Loucy (cell line): ENCODE measurements around the gene E2F7.

Experiments used
- H2AFZ ChIP-seq: fragments of 200-600 bp; sonication (generic); 2 replicates; pipeline ENCODE4 v1.6.0; 2016; ENCODE audit warnings: antibody characterized with exemption, mild to moderate bottlenecking, low read length, moderate library complexity
- H3F3A ChIP-seq: fragments of 200-600 bp; 2 replicates; pipeline ENCODE4 v1.6.0; 2016; ENCODE audit warnings: antibody characterized with exemption, low read depth, mild to moderate bottlenecking
- H3K27me3 ChIP-seq: fragments of 200-600 bp; sonication (generic); 2 replicates; pipeline ENCODE4 v1.6.1; 2014; ENCODE audit warnings: low read length, mild to moderate bottlenecking; ENCODE audit not compliant: insufficient read depth, poor library complexity, severe bottlenecking
- H3K36me3 ChIP-seq: fragments of 200-600 bp; sonication (generic); 2 replicates; pipeline ENCODE4 v1.6.1; 2016; ENCODE audit warnings: low read length; ENCODE audit not compliant: insufficient read depth
- H3K4me1 ChIP-seq: fragments of 200-600 bp; sonication (generic); 2 replicates; pipeline ENCODE4 v1.5.1; 2014; ENCODE audit warnings: low read length, mild to moderate bottlenecking; ENCODE audit not compliant: insufficient read depth, poor library complexity, severe bottlenecking
- H3K4me2 ChIP-seq: fragments of 200-600 bp; sonication (generic); 2 replicates; pipeline ENCODE4 v1.6.0; 2014; ENCODE audit warnings: antibody characterized with exemption, low read length, low read depth, mild to moderate bottlenecking; ENCODE audit not compliant: poor library complexity, severe bottlenecking
- H3K4me3 ChIP-seq: fragments of 200-600 bp; sonication (generic); 2 replicates; pipeline ENCODE4 v1.5.1; 2014; ENCODE audit warnings: low read length, mild to moderate bottlenecking, mixed read lengths; ENCODE audit not compliant: poor library complexity, severe bottlenecking
- H3K79me2 ChIP-seq: fragments of 200-600 bp; sonication (generic); 2 replicates; pipeline ENCODE4 v1.6.1; 2014; ENCODE audit warnings: low read length; ENCODE audit not compliant: insufficient read depth
- H3K9ac ChIP-seq: fragments of 200-600 bp; sonication (generic); 2 replicates; pipeline ENCODE4 v1.6.0; 2014; ENCODE audit warnings: mild to moderate bottlenecking, low read depth, low read length, moderate library complexity; ENCODE audit not compliant: poor library complexity, severe bottlenecking
- H3K9me2 ChIP-seq: fragments of 200-600 bp; sonication (generic); replicated peaks from 2 replicates; pipeline ENCODE4 v1.6.1; 2016; ENCODE audit warnings: low read depth, low read length, mixed read lengths
- H3K9me3 ChIP-seq: fragments of 200-600 bp; sonication (generic); 2 replicates; pipeline ENCODE4 v1.6.1; 2014; ENCODE audit warnings: mild to moderate bottlenecking, antibody characterized with exemption, low read length, low read depth; ENCODE audit not compliant: insufficient read depth
- H4K20me1 ChIP-seq: fragments of 200-600 bp; sonication (generic); 2 replicates; pipeline ENCODE4 v1.6.0; 2014; ENCODE audit warnings: antibody characterized with exemption, low read length, mild to moderate bottlenecking; ENCODE audit not compliant: insufficient read depth, poor library complexity, severe bottlenecking
- CTCF ChIP-seq: fragments of 200-600 bp; sonication (generic); conservative IDR thresholded peaks from 2 replicates; pipeline ENCODE4 v1.5.1; 2014; ENCODE audit warnings: mild to moderate bottlenecking, antibody characterized with exemption, low read length
- EZH2phosphoT487 ChIP-seq: fragments of 200-600 bp; IDR thresholded peaks from 2 replicates; pipeline ENCODE4 v1.6.1; 2018; ENCODE audit warnings: antibody characterized with exemption, mild to moderate bottlenecking, moderate library complexity, borderline replicate concordance

Gene E2F7

GRCh38 chr12:77019920-77020319, 45.4 kb downstream of the E2F7 start:
- H3K4me2 ChIP-seq, result no peak overlapping the region
- H4K20me1 ChIP-seq, result no peaks in the 10 kb centered on the region
- no peaks in the 10 kb centered on the region for H3K9me3 ChIP-seq
- peaks cover 32% of the 10 kb centered on the region; the same call in 1 of the 2 replicates for H3K36me3 ChIP-seq
- H2AFZ ChIP-seq, result no peak overlapping the region
- H3K9me2 ChIP-seq, result no peaks in the 10 kb centered on the region
- no peak overlapping the region for H3K9ac ChIP-seq
- no peaks in the 10 kb centered on the region for H3K27me3 ChIP-seq
- no peaks in the 10 kb centered on the region for H3K4me1 ChIP-seq
- no peaks in the 10 kb centered on the region for H3F3A ChIP-seq
- TF ChIP-seq CTCF (no peak), EZH2phosphoT487 (no peak)
- H3K79me2 ChIP-seq, result no peaks in the 10 kb centered on the region
- no peak overlapping the region for H3K4me3 ChIP-seq

GRCh38 chr12:77016606-77017005, 48.8 kb downstream of the E2F7 start:
- no peak for TF ChIP-seq CTCF
- TF ChIP-seq EZH2phosphoT487, result no peak
- Histone ChIP-seq H3K4me3 (no peak overlapping the region), H3K4me2 (no peak overlapping the region), H3K36me3 (peaks cover 13% of the 10 kb centered on the region; the same call in 1 of the 2 replicates), H3K9me3 (no peaks in the 10 kb centered on the region), H4K20me1 (no peaks in the 10 kb centered on the region), H2AFZ (no peak overlapping the region), H3K79me2 (no peaks in the 10 kb centered on the region), H3K9me2 (no peaks in the 10 kb centered on the region), H3F3A (no peaks in the 10 kb centered on the region), H3K27me3 (no peaks in the 10 kb centered on the region), H3K4me1 (no peaks in the 10 kb centered on the region), H3K9ac (no peak overlapping the region)

- H3K9ac ChIP-seq, result no peak overlapping the region
Measured at GRCh38 chr12:77013091-77013490, 52.3 kb downstream of the E2F7 start.

More at GRCh38 chr12:77013091-77013490, 52.3 kb downstream of the E2F7 start:
- H3K9me2 ChIP-seq, result no peaks in the 10 kb centered on the region
- H3K36me3 ChIP-seq, result no peaks in the 10 kb centered on the region
- H3K79me2 ChIP-seq, result no peaks in the 10 kb centered on the region
- no peaks in the 10 kb centered on the region for H4K20me1 ChIP-seq
- H3F3A ChIP-seq, result no peaks in the 10 kb centered on the region
- no peak overlapping the region for H3K4me2 ChIP-seq
- H3K4me1 ChIP-seq, result no peaks in the 10 kb centered on the region
- no peak overlapping the region for H3K4me3 ChIP-seq
- H3K9me3 ChIP-seq, result no peaks in the 10 kb centered on the region
- no peaks in the 10 kb centered on the region for H3K27me3 ChIP-seq
- no peak for TF ChIP-seq EZH2phosphoT487
- TF ChIP-seq CTCF, result no peak
- no peak overlapping the region for H2AFZ ChIP-seq
